HepG2 (cell line): Measurements from ENCODE around the gene ZNF414. TPM values are rescaled to one million over a fixed set of nuclear protein-coding genes. Genes with fewer than 3 reads are reported as not detected.

ENCODE experiments used
- DR1 ChIP-seq: sonication (generic); formaldehyde crosslinking; IDR thresholded peaks from 2 replicates; pipeline ENCODE4 v1.8.0; 2021; ENCODE audit warnings: mild to moderate bottlenecking, missing genetic modification reagents, inconsistent platforms
- JUND ChIP-seq: sonication (generic); formaldehyde crosslinking; IDR thresholded peaks from 2 replicates; pipeline ENCODE4 v1.8.0; 2022; ENCODE audit warnings: mild to moderate bottlenecking, missing genetic modification reagents
- KAT2B ChIP-seq: fragments of 150-350 bp; IDR thresholded peaks from 2 replicates; pipeline ENCODE4 v1.6.1; 2014; ENCODE audit warnings: low read depth, low read length, borderline replicate concordance
- MAZ ChIP-seq, 2 experiments: sonication (generic) in 1 of 2; formaldehyde crosslinking in 1 of 2; IDR thresholded peaks; 2 replicates each; pipeline versions ENCODE4 v1.5.0 to v1.6.1; 2012 to 2020; ENCODE audit warnings: low read depth in 2 of 2, mild to moderate bottlenecking in 2 of 2, borderline replicate concordance in 1 of 2, improper control_type of control experiment in 1 of 2, low read length in 1 of 2, missing genetic modification reagents in 1 of 2, moderate library complexity in 1 of 2
- NKX3-1 ChIP-seq: sonication (generic); formaldehyde crosslinking; IDR thresholded peaks from 2 replicates; pipeline ENCODE4 v1.5.0; 2020; ENCODE audit warnings: missing genetic modification reagents
- PTBP1 ChIP-seq: fragments of 200-400 bp; formaldehyde crosslinking; IDR thresholded peaks from 2 replicates; pipeline ENCODE4 v1.6.1; 2018; ENCODE audit warnings: low read length, low read depth; ENCODE audit not compliant: poor library complexity, severe bottlenecking
- XBP1 ChIP-seq: sonication (generic); formaldehyde crosslinking; IDR thresholded peaks from 2 replicates; pipeline ENCODE4 v1.5.0; 2020; ENCODE audit warnings: missing genetic modification reagents
- ZMYM2 ChIP-seq: sonication (generic); formaldehyde crosslinking; IDR thresholded peaks from 2 replicates; pipeline ENCODE4 v1.8.0; 2022; ENCODE audit warnings: mild to moderate bottlenecking, missing genetic modification reagents
- ZNF343 ChIP-seq: sonication (generic); formaldehyde crosslinking; IDR thresholded peaks from 2 replicates; pipeline ENCODE4 v1.4.0; 2020; ENCODE audit warnings: mild to moderate bottlenecking, missing genetic modification reagents
- ZNF616 ChIP-seq: sonication (generic); formaldehyde crosslinking; IDR thresholded peaks from 2 replicates; pipeline ENCODE4 v1.5.0; 2020; ENCODE audit warnings: low read depth, mild to moderate bottlenecking, missing genetic modification reagents
- ZNF629 ChIP-seq: sonication (generic); formaldehyde crosslinking; conservative IDR thresholded peaks from 2 replicates; pipeline ENCODE4 v1.5.0; 2020; ENCODE audit warnings: missing genetic modification reagents
- ZNF761 ChIP-seq: sonication (generic); formaldehyde crosslinking; conservative IDR thresholded peaks from 2 replicates; pipeline ENCODE4 v1.4.0; 2020; ENCODE audit warnings: mild to moderate bottlenecking, missing genetic modification reagents
- ZSCAN12 ChIP-seq: sonication (generic); formaldehyde crosslinking; IDR thresholded peaks from 2 replicates; pipeline ENCODE4 v1.9.0; 2021; ENCODE audit warnings: mild to moderate bottlenecking, missing genetic modification reagents
- polyA plus RNA-seq, 8 experiments: library from polyadenylated mRNA; depleted of rRNA in 3 of 8; stranded (reverse) in 7 of 8; unstranded in 1 of 8; fragments of >200 nt; fragmentation: Illumina TruSeq in 4 of 8; extraction: Trizol in 4 of 8; gene quantifications; 2 replicates each; pipeline versions ENCODE4 v1.2.1 to v1.2.3, GENCODE V29; 2011 to 2016; ENCODE audit warnings: low read depth in 4 of 8, missing spikeins in 1 of 8, mixed read lengths in 1 of 8; ENCODE audit not compliant: insufficient read depth in 1 of 8
- total RNA-seq, 5 experiments: library from RNA; depleted of rRNA; stranded (reverse); fragments of >200 nt; fragmentation: Illumina TruSeq; extraction: Trizol; gene quantifications; 2 replicates each; pipeline ENCODE4 v1.2.3, GENCODE V29; 2016; ENCODE audit warnings: low read depth in 1 of 5
- TF ChIP-seq, protein P1 (sequence below): sonication (generic); formaldehyde crosslinking; IDR thresholded peaks from 2 replicates; pipeline ENCODE4 v1.5.0; 2020; ENCODE audit warnings: missing genetic modification reagents, mild to moderate bottlenecking, borderline replicate concordance
- TF ChIP-seq, protein P2 (sequence below): sonication (generic); formaldehyde crosslinking; IDR thresholded peaks from 2 replicates; pipeline ENCODE4 v1.5.1; 2020; ENCODE audit warnings: mild to moderate bottlenecking, missing genetic modification reagents, moderate library complexity
- TF ChIP-seq, protein P3 (sequence below): sonication (generic); formaldehyde crosslinking; IDR thresholded peaks from 2 replicates; pipeline ENCODE4 v1.5.0; 2020; ENCODE audit warnings: missing genetic modification reagents
- TF ChIP-seq, protein P4 (sequence below): sonication (generic); formaldehyde crosslinking; IDR thresholded peaks from 2 replicates; pipeline ENCODE4 v1.4.0; 2020; ENCODE audit warnings: missing genetic modification reagents, borderline replicate concordance

ZNF414 gene
- total and polyA plus RNA-seq, 2 of the 13 experiments (the other 11 are each of a cell fraction or from before 2014, with no cell fraction given), result 2.5 to 4.0 TPM

DNA sequence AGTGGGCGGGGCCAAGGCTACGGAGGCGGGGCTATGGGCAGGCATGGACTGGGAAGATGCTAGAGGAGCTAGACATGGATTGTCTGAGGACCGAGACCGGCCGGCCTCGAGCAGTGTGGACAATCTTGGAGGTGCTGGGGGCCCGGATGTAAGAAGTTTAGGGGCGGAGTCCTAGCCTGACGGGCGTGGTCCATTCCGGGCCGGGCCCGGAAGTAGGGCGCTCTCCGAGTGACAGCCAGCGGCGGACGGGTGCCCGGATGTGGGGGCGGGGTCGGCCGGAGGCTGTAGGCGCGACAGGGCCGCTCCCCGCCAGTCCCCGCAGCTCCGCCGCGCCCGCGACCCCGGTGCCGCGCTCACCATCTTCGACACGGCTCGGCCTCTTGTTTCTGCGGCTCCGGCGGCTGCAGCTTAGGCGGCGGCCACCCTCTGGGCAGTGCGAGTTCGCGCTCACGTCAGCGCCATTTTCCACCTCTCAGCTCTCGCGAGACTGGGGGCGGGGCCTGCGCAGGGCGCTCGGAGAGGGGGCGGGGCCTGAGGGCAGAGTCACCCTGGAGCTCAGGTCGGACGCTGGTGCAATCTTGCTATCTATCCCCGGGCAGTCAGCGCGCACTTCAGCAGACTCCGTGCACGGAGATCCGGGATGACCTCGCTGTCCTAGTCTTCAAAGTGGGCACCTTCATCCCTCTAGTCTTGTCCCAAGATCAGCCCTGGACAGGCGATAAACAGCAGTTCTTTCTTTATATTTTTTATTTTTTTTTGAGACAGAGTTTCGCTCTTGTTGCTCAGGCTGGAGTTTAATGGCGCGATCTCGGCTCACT, at the start of gene ZNF414 (continued):
- peak; percentile 47; the same call in 1 of the 2 replicates for TF ChIP-seq JUND
- no peak for TF ChIP-seq ZNF343 (CRISPR knock-in tag)
- TF ChIP-seq, protein P1, sequence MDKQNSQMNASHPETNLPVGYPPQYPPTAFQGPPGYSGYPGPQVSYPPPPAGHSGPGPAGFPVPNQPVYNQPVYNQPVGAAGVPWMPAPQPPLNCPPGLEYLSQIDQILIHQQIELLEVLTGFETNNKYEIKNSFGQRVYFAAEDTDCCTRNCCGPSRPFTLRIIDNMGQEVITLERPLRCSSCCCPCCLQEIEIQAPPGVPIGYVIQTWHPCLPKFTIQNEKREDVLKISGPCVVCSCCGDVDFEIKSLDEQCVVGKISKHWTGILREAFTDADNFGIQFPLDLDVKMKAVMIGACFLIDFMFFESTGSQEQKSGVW (CRISPR knock-in tag), result no peak
- TF ChIP-seq ZNF761, result 0 out of 2 replicates have a peak, but pooled peaks have one; percentile 54
- no peak for TF ChIP-seq XBP1 (CRISPR knock-in tag)
- no peak for TF ChIP-seq ZMYM2 (CRISPR knock-in tag)
- TF ChIP-seq PTBP1, result no peak
- 0 out of 2 replicates have a peak, but pooled peaks have one; percentile 11 for TF ChIP-seq ZNF629
- peak; percentile 43; the same call in 1 of the 2 replicates for TF ChIP-seq DR1
- TF ChIP-seq, protein P2, sequence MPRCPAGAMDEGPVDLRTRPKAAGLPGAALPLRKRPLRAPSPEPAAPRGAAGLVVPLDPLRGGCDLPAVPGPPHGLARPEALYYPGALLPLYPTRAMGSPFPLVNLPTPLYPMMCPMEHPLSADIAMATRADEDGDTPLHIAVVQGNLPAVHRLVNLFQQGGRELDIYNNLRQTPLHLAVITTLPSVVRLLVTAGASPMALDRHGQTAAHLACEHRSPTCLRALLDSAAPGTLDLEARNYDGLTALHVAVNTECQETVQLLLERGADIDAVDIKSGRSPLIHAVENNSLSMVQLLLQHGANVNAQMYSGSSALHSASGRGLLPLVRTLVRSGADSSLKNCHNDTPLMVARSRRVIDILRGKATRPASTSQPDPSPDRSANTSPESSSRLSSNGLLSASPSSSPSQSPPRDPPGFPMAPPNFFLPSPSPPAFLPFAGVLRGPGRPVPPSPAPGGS (CRISPR knock-in tag), result no peak; the same call in 1 of the 2 replicates
- TF ChIP-seq, protein P3, sequence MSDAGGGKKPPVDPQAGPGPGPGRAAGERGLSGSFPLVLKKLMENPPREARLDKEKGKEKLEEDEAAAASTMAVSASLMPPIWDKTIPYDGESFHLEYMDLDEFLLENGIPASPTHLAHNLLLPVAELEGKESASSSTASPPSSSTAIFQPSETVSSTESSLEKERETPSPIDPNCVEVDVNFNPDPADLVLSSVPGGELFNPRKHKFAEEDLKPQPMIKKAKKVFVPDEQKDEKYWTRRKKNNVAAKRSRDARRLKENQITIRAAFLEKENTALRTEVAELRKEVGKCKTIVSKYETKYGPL (CRISPR knock-in tag), result no peak
- TF ChIP-seq ZSCAN12, result peak; percentile 74; the same call in 1 of the 2 replicates
- TF ChIP-seq MAZ (IDR thresholded peaks at IDR 0.05; ENCODE audit: borderline replicate concordance, low read depth, low read length), result 0 out of 2 replicates have a peak, but pooled peaks have one; percentile 52
- peak; percentile 76 for TF ChIP-seq MAZ (CRISPR knock-in tag; IDR thresholded peaks at IDR 0.05; ENCODE audit: low read depth)
- TF ChIP-seq, protein P4, sequence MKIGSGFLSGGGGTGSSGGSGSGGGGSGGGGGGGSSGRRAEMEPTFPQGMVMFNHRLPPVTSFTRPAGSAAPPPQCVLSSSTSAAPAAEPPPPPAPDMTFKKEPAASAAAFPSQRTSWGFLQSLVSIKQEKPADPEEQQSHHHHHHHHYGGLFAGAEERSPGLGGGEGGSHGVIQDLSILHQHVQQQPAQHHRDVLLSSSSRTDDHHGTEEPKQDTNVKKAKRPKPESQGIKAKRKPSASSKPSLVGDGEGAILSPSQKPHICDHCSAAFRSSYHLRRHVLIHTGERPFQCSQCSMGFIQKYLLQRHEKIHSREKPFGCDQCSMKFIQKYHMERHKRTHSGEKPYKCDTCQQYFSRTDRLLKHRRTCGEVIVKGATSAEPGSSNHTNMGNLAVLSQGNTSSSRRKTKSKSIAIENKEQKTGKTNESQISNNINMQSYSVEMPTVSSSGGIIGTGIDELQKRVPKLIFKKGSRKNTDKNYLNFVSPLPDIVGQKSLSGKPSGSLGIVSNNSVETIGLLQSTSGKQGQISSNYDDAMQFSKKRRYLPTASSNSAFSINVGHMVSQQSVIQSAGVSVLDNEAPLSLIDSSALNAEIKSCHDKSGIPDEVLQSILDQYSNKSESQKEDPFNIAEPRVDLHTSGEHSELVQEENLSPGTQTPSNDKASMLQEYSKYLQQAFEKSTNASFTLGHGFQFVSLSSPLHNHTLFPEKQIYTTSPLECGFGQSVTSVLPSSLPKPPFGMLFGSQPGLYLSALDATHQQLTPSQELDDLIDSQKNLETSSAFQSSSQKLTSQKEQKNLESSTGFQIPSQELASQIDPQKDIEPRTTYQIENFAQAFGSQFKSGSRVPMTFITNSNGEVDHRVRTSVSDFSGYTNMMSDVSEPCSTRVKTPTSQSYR (CRISPR knock-in tag), result peak; percentile 59; the same call in 1 of the 2 replicates
- TF ChIP-seq KAT2B, result no peak
- 0 out of 2 replicates have a peak, but pooled peaks have one; percentile 30 for TF ChIP-seq ZNF616 (CRISPR knock-in tag)
- peak; percentile 68; the same call in 1 of the 2 replicates for TF ChIP-seq NKX3-1
